ENCODE measurements around the gene C1QTNF9B.
"Not testable (repeated sequence)": the region's sequence is repeated elsewhere in the genome, so short reads cannot be mapped to it uniquely, and the experiment has no call there.

Gene C1QTNF9B

GRCh38 chr13:23897452-23897919, at the start of gene C1QTNF9B:
C1QTNF9B (minus strand) TSS chr13:23897502.
- not testable (repeated sequence) for DNase-seq (ENCODE audit: low read depth)

- no peak for DNase-seq (ENCODE audit: low read depth)
Observed at GRCh38 chr13:23946900-23947299, 49.6 kb upstream of the C1QTNF9B start.

- DNase-seq (ENCODE audit: low read depth): no peak
Observed at GRCh38 chr13:23946067-23946466, 48.8 kb upstream of the C1QTNF9B start.

- DNase-seq (ENCODE audit: low read depth): no peak
Observed at GRCh38 chr13:23945612-23946011, 48.3 kb upstream of the C1QTNF9B start.

GRCh38 chr13:23941211-23941610, 43.9 kb upstream of the C1QTNF9B start:
- no peak for DNase-seq (ENCODE audit: low read depth)

- DNase-seq (ENCODE audit: low read depth): not testable (repeated sequence)
Observed at GRCh38 chr13:23939666-23940065, 42.4 kb upstream of the C1QTNF9B start.

GRCh38 chr13:23934520-23934919, 37.2 kb upstream of the C1QTNF9B start:
- DNase-seq (ENCODE audit: low read depth): no peak

GRCh38 chr13:23928985-23929384, 31.7 kb upstream of the C1QTNF9B start:
- peak; percentile 96 for DNase-seq (ENCODE audit: low read depth)

- DNase-seq (ENCODE audit: low read depth): no peak
Observed at GRCh38 chr13:23923031-23923430, 25.7 kb upstream of the C1QTNF9B start.

- DNase-seq (ENCODE audit: low read depth): peak; percentile 27
Observed at GRCh38 chr13:23922005-23922932, 25.0 kb upstream of the C1QTNF9B start.

GRCh38 chr13:23921451-23921888, 24.2 kb upstream of the C1QTNF9B start:
- peak; percentile 69 for DNase-seq (ENCODE audit: low read depth)

GRCh38 chr13:23919006-23919405, 21.7 kb upstream of the C1QTNF9B start:
- DNase-seq (ENCODE audit: low read depth): no peak

- peak; percentile 66 for DNase-seq (ENCODE audit: low read depth)
Observed at GRCh38 chr13:23918208-23918607, 20.9 kb upstream of the C1QTNF9B start.

- DNase-seq (ENCODE audit: low read depth): no peak
Observed at GRCh38 chr13:23915308-23915707, 18.0 kb upstream of the C1QTNF9B start.

- no peak for DNase-seq (ENCODE audit: low read depth)
Observed at GRCh38 chr13:23912469-23912868, 15.2 kb upstream of the C1QTNF9B start.

GRCh38 chr13:23909606-23910005, 12.3 kb upstream of the C1QTNF9B start:
- no peak for DNase-seq (ENCODE audit: low read depth)

GRCh38 chr13:23905766-23906165, 8.5 kb upstream of the C1QTNF9B start:
- peak; percentile 38 for DNase-seq (ENCODE audit: low read depth)

- no peak for DNase-seq (ENCODE audit: low read depth)
Observed at GRCh38 chr13:23903906-23904280, 6.6 kb upstream of the C1QTNF9B start.

- DNase-seq (ENCODE audit: low read depth): no peak
Observed at GRCh38 chr13:23902975-23903905, 5.9 kb upstream of the C1QTNF9B start.

- DNase-seq (ENCODE audit: low read depth): peak; percentile 86
Observed at GRCh38 chr13:23901365-23901764, 4.1 kb upstream of the C1QTNF9B start.

- DNase-seq (ENCODE audit: low read depth): peak; percentile 61
Observed at GRCh38 chr13:23899555-23899954, 2.3 kb upstream of the C1QTNF9B start.

- DNase-seq (ENCODE audit: low read depth): peak; percentile 28
Observed at GRCh38 chr13:23898101-23898500, 799 bp upstream of the C1QTNF9B start.

All from ELR (cell line).